NCI-H146 treated with DMSO at 0.1 percent for 48 hours (cell line): ENCODE results near the gene FABP1.

Experiments
- DNase-seq: peaks from one replicate; lab custom pipeline; 2025; ENCODE audit not compliant: unreplicated experiment; lab: John Stamatoyannopoulos, UW

Gene FABP1

GRCh38 chr2:88085099-88085498 lies 42.8 kb downstream of the FABP1 start:
- DNase-seq: no peak

- no peak for DNase-seq
Observed at GRCh38 chr2:88082781-88083180, 45.1 kb downstream of the FABP1 start.

GRCh38 chr2:88081924-88082608 lies 45.8 kb downstream of the FABP1 start:
- DNase-seq: no peak

- no peak for DNase-seq
Observed at GRCh38 chr2:88080545-88080944, 47.3 kb downstream of the FABP1 start.

GRCh38 chr2:88078643-88079172 lies 49.2 kb downstream of the FABP1 start:
- DNase-seq: no peak

- DNase-seq: no peak
Observed at GRCh38 chr2:88077080-88077479, 50.8 kb downstream of the FABP1 start.

- DNase-seq: no peak
Observed at GRCh38 chr2:88074854-88075292, 53.0 kb downstream of the FABP1 start.

GRCh38 chr2:88074150-88074549 lies 53.7 kb downstream of the FABP1 start:
- no peak for DNase-seq
